ENCODE data around the gene PLXNA3.

PLXNA3 gene

DNA sequence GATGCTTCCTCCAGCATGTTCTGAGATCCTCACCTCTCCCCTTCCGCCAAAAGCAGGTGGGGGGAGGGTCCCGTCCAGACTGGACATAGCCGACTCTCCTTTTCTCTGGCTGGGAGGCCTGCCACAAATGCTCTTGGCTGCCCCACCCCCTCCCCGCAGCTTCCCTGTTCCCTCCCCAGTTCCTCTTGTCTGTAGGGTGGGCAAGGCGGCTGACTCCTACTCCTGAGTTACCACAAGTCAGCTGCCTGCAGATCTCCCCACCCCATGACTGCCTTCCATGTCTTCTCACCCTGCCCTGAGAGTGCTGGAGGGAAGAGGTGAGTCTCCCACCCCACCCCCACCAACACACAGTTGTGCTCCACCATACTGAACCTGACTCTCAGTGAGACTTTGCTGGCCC lies 26.7 kb upstream of the PLXNA3 start:
- Histone ChIP-seq H3K9me3 (no peaks in the 10 kb centered on the region), H3K27me3 (no peaks in the 10 kb centered on the region), H3K36me3 (peaks cover 40% of the 10 kb centered on the region), H3K27ac (peak overlapping the region; percentile 87), H3K4me1 (ENCODE audit: control insufficient read depth in 1 of 2, insufficient read depth in 1 of 2, low read depth in 1 of 2, low read length in 1 of 2) (peaks cover 34 to 52% of the 10 kb centered on the region in 2 experiments), H3K4me3 (ENCODE audit: low read depth in 1 of 2, low read length in 1 of 2) (peak overlapping the region; percentile 34 to 72)
- TF ChIP-seq, protein P1, sequence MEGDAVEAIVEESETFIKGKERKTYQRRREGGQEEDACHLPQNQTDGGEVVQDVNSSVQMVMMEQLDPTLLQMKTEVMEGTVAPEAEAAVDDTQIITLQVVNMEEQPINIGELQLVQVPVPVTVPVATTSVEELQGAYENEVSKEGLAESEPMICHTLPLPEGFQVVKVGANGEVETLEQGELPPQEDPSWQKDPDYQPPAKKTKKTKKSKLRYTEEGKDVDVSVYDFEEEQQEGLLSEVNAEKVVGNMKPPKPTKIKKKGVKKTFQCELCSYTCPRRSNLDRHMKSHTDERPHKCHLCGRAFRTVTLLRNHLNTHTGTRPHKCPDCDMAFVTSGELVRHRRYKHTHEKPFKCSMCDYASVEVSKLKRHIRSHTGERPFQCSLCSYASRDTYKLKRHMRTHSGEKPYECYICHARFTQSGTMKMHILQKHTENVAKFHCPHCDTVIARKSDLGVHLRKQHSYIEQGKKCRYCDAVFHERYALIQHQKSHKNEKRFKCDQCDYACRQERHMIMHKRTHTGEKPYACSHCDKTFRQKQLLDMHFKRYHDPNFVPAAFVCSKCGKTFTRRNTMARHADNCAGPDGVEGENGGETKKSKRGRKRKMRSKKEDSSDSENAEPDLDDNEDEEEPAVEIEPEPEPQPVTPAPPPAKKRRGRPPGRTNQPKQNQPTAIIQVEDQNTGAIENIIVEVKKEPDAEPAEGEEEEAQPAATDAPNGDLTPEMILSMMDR (IDR thresholded peaks at IDR 0.05), result no peak

DNA sequence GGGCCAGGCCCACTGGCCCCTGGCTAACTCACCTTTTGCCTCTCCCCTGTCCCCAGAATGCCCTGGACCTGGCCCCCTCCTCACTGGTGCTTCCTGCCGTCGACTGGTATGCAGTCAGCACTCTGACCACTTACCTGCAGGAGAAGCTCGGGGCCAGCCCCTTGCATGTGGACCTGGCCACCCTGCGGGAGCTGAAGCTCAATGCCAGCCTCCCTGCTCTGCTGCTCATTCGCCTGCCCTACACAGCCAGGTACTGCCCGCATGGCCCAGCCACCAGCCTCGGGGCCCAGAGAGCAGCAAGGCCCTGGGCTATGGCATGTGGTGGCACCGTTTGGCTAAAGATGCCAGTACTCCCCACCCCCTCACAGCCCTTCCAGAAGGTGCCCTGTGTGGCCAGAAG lies 25.9 kb upstream of the PLXNA3 start:
- H3K4me3 ChIP-seq (ENCODE audit: low read depth in 1 of 2, low read length in 1 of 2), result peak overlapping the region in 1 of 2 experiments; percentile 34
- H3K36me3 ChIP-seq, result peaks cover 40% of the 10 kb centered on the region
- no peaks in the 10 kb centered on the region for H3K9me3 ChIP-seq
- no peaks in the 10 kb centered on the region for H3K27me3 ChIP-seq
- H3K27ac ChIP-seq, result peak overlapping the region; percentile 87
- TF ChIP-seq, protein P1 (IDR thresholded peaks at IDR 0.05), result no peak
- H3K4me1 ChIP-seq (ENCODE audit: control insufficient read depth in 1 of 2, insufficient read depth in 1 of 2, low read depth in 1 of 2, low read length in 1 of 2), result peaks cover 30 to 48% of the 10 kb centered on the region in 2 experiments

DNA sequence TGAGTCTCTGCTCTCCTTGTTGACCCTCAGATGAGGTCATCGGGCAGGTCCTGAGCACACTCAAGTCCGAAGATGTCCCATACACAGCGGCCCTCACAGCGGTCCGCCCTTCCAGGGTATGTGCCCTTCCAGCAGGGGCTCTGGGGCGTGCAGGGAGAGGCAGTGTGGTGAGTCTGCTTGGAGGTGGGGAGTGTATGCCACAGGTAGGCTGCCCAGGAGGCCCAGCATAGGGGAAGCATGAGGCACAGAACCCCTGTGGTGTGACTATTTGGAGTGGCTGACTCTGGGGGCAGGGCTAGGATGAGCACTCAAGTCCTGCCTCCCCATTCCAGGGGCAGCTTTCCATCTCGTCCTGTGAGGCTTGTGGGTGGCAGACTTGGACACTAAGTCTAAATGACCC lies 24.5 kb upstream of the PLXNA3 start:
- Histone ChIP-seq H3K4me3 (ENCODE audit: low read depth in 1 of 2, low read length in 1 of 2) (no peak overlapping the region), H3K27ac (peak overlapping the region; percentile 5), H3K9me3 (no peaks in the 10 kb centered on the region), H3K4me1 (ENCODE audit: control insufficient read depth in 1 of 2, insufficient read depth in 1 of 2, low read depth in 1 of 2, low read length in 1 of 2) (peaks cover 37 to 50% of the 10 kb centered on the region in 2 experiments), H3K36me3 (peaks cover 42% of the 10 kb centered on the region), H3K27me3 (no peaks in the 10 kb centered on the region)
- TF ChIP-seq, protein P1 (IDR thresholded peaks at IDR 0.05), result no peak

DNA sequence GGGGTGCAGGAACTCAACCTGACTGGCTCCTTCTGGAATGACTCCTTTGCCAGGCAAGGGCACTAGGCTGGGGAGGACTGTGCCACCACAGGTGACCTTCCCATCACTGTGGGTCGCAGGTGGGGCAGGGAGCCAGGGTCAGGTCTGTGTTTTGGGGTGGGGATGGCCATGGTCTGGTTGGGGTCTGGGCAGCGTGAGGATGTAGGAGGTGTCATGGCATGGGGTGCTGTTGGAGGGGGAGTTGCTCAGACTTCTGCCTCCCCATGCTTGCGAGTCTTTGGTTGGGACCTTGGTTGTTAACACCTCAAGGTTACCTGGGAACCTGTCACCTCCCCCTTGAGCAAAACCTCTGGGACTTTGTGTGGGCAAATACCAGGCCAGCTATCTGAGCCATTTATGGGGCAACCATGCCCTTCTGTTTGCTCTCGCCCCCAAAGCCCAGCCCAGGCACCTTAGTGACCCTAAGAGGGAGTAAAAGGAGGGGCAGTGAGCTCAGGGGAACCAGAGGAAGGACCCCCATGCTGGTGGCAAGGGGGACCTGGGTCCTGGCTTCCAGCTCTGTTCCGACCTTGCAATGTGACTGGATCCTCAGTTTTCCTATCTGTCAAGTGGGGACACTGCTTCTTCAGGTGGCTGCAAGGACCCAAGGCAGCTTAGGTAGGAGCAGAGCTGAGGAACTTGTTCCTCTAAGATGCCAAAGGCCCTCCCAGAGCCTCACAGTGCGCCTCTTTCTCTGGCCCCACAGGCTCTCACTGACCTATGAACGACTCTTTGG lies 23.5 kb upstream of the PLXNA3 start:
- TF ChIP-seq, protein P1 (IDR thresholded peaks at IDR 0.05), result no peak
- Histone ChIP-seq H3K4me1 (ENCODE audit: control insufficient read depth in 1 of 2, insufficient read depth in 1 of 2, low read depth in 1 of 2, low read length in 1 of 2) (peaks cover 34 to 48% of the 10 kb centered on the region in 2 experiments), H3K27ac (no peak overlapping the region), H3K9me3 (no peaks in the 10 kb centered on the region), H3K27me3 (no peaks in the 10 kb centered on the region), H3K36me3 (peaks cover 47% of the 10 kb centered on the region), H3K4me3 (ENCODE audit: low read depth in 1 of 2, low read length in 1 of 2) (no peak overlapping the region)

DNA sequence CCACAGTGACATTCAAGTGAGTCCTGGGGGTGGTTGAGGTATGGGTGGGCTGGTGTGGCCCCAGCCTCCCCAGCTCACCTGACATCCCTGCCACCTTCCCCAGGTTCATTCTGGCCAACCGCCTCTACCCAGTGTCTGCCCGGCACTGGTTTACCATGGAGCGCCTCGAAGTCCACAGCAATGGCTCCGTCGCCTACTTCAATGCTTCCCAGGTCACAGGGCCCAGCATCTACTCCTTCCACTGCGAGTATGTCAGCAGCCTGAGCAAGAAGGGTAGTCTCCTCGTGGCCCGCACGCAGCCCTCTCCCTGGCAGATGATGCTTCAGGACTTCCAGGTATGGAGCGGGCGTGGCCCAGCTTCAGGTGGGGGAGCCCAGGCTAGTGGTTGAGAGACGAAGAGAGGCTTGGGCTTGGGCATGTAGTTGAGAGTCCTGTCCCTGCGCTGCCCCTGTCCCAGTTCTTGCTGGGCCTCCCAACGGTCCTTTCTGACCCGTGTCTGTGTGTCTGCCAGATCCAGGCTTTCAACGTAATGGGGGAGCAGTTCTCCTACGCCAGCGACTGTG lies 22.8 kb upstream of the PLXNA3 start:
- peaks cover 53% of the 10 kb centered on the region for H3K36me3 ChIP-seq
- TF ChIP-seq, protein P1 (IDR thresholded peaks at IDR 0.05), result no peak

More for the DNA sequence above, 22.8 kb upstream of the PLXNA3 start:
- Histone ChIP-seq H3K27me3 (no peaks in the 10 kb centered on the region), H3K4me3 (ENCODE audit: low read depth in 1 of 2, low read length in 1 of 2) (no peak overlapping the region), H3K9me3 (no peaks in the 10 kb centered on the region), H3K27ac (peak overlapping the region; percentile 93), H3K4me1 (ENCODE audit: control insufficient read depth in 1 of 2, insufficient read depth in 1 of 2, low read depth in 1 of 2, low read length in 1 of 2) (peaks cover 27 to 42% of the 10 kb centered on the region in 2 experiments)

Data from neutrophil (primary cell).